Upper lobe of left lung (tissue), 4 donors: ENCODE results near the gene TOM1L2.

ENCODE experiments used
- EP300 ChIP-seq, 4 donors: sonication (generic); formaldehyde crosslinking; IDR thresholded peaks; one replicate each; pipeline ENCODE4 v1.5.1; 2017; ENCODE audit warnings: antibody characterized with exemption in 4 of 4, control low read depth in 2 of 4
- POLR2A ChIP-seq, 4 donors: fragments of 450-650 bp; IDR thresholded peaks; one replicate each; pipeline ENCODE4 v1.5.1; 2016 to 2017; ENCODE audit warnings: antibody characterized with exemption in 4 of 4, mild to moderate bottlenecking in 2 of 4
- TF ChIP-seq, protein P1 (sequence below), 6 experiments: fragments of 450-650 bp in 4 of 6; fragments of 200-600 bp in 2 of 6; sonication (generic) in 2 of 6; IDR thresholded peaks; one replicate each; pipeline ENCODE4 v1.5.1; 2016 to 2019; ENCODE audit warnings: antibody characterized with exemption in 6 of 6

DNA sequence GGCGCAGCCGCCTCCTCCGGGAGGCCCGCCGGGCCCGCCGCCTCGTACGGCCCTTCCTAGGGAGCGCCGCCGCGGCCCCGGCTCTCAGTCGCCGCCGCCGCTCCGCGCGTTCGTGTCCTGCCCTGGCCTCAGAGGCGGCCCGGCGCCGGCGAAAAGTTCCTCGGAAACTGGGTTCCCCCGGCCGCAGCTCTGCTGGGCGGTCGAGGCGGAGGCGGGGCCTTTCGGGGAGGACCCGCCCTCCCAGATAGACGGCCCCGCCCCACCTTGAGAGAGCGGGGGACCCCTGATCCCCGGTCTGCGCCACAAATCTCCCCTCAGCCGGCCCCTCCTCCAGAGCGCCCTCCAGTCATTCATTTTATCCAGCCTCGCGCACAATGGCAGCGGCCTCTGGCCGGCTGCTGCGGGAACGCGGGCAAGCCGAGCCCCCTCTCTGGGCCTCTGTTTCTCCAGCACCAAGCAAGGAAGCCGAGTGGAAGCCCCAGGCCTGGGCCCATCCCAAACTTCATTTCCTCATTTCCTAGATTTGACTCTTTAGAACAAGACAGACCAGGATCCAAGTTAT lies 135.3 kb downstream of the TOM1L2 start, which contains the start of gene SREBF1:
- TF ChIP-seq, protein P1, sequence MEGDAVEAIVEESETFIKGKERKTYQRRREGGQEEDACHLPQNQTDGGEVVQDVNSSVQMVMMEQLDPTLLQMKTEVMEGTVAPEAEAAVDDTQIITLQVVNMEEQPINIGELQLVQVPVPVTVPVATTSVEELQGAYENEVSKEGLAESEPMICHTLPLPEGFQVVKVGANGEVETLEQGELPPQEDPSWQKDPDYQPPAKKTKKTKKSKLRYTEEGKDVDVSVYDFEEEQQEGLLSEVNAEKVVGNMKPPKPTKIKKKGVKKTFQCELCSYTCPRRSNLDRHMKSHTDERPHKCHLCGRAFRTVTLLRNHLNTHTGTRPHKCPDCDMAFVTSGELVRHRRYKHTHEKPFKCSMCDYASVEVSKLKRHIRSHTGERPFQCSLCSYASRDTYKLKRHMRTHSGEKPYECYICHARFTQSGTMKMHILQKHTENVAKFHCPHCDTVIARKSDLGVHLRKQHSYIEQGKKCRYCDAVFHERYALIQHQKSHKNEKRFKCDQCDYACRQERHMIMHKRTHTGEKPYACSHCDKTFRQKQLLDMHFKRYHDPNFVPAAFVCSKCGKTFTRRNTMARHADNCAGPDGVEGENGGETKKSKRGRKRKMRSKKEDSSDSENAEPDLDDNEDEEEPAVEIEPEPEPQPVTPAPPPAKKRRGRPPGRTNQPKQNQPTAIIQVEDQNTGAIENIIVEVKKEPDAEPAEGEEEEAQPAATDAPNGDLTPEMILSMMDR (IDR thresholded peaks at IDR 0.05), result peak in 1 of 6 experiments; percentile 6
- no peak for TF ChIP-seq POLR2A (IDR thresholded peaks at IDR 0.05)
- no peak for TF ChIP-seq EP300 (IDR thresholded peaks at IDR 0.05)
